Retinal pigment epithelial cell (primary cell): Measurements from ENCODE around the gene CRNN.

ENCODE experiments used
- DNase-seq: peaks from one replicate; pipeline ENCODE4 v3.0.0-alpha.2; 2010; ENCODE audit warnings: low read depth
- H3K4me3 ChIP-seq: 2 replicates; pipeline ENCODE4 v1.5.1; 2011; ENCODE audit warnings: mild to moderate bottlenecking, low read length, control low read depth, moderate library complexity
- CTCF ChIP-seq: conservative IDR thresholded peaks from 2 replicates; pipeline ENCODE4 v1.5.1; 2011; ENCODE audit warnings: low read depth, low read length, control low read depth, inconsistent platforms

The CRNN gene

GRCh38 chr1:152427458-152427857 lies 13.4 kb upstream of the CRNN start:
- DNase-seq, result no peak
- no peak overlapping the region for H3K4me3 ChIP-seq
- no peak for TF ChIP-seq CTCF

- H3K4me3 ChIP-seq, result no peak overlapping the region
- TF ChIP-seq CTCF, result no peak
- no peak for DNase-seq
These were observed 12.7 kb upstream of the CRNN start for GRCh38 chr1:152426731-152427130.

GRCh38 chr1:152419917-152420316 lies 5.9 kb upstream of the CRNN start:
- no peak for TF ChIP-seq CTCF

GRCh38 chr1:152415454-152416227 lies 1.6 kb upstream of the CRNN start:
- DNase-seq, result no peak

More at GRCh38 chr1:152419917-152420316, 5.9 kb upstream of the CRNN start:
- H3K4me3 ChIP-seq, result no peak overlapping the region
- no peak for DNase-seq

GRCh38 chr1:152412756-152413155 lies 1.3 kb downstream of the CRNN start:
- no peak for DNase-seq

More at GRCh38 chr1:152415454-152416227, 1.6 kb upstream of the CRNN start:
- no peak for TF ChIP-seq CTCF
- H3K4me3 ChIP-seq, result no peak overlapping the region

GRCh38 chr1:152411134-152411533 lies 2.9 kb downstream of the CRNN start:
- no peak for DNase-seq
- no peak for TF ChIP-seq CTCF
- H3K4me3 ChIP-seq, result no peak overlapping the region

More at GRCh38 chr1:152412756-152413155, 1.3 kb downstream of the CRNN start:
- H3K4me3 ChIP-seq, result no peak overlapping the region
- TF ChIP-seq CTCF, result no peak

- no peak overlapping the region for H3K4me3 ChIP-seq
- TF ChIP-seq CTCF, result no peak
- DNase-seq, result no peak
These were observed 3.5 kb downstream of the CRNN start for GRCh38 chr1:152410599-152410998.
